HEK293 (cell line): Measurements from ENCODE around the gene MBNL2.

Source experiments
- EGR2 ChIP-seq: fragments of 450-650 bp; formaldehyde crosslinking; IDR thresholded peaks from 2 replicates; pipeline ENCODE4 v1.5.1; 2016; ENCODE audit warnings: low read depth, missing biosample characterization, missing genetic modification characterization
- FEZF1 ChIP-seq: fragments of 450-650 bp; formaldehyde crosslinking; IDR thresholded peaks from 2 replicates; pipeline ENCODE4 v1.5.1; 2016; ENCODE audit warnings: missing biosample characterization, missing genetic modification characterization
- GLI2 ChIP-seq: fragments of 450-650 bp; formaldehyde crosslinking; IDR thresholded peaks from 2 replicates; pipeline ENCODE4; 2017; ENCODE audit warnings: missing biosample characterization, missing genetic modification characterization, low read depth, borderline replicate concordance
- KLF7 ChIP-seq: fragments of 450-650 bp; formaldehyde crosslinking; IDR thresholded peaks from 2 replicates; pipeline ENCODE4 v1.5.1; 2016; ENCODE audit warnings: missing biosample characterization, missing genetic modification characterization, borderline replicate concordance
- SCRT2 ChIP-seq: fragments of 450-650 bp; formaldehyde crosslinking; IDR thresholded peaks from 2 replicates; pipeline ENCODE4 v1.5.1; 2016; ENCODE audit warnings: missing biosample characterization, missing genetic modification characterization
- YY1 ChIP-seq: fragments of 450-650 bp; formaldehyde crosslinking; IDR thresholded peaks from 2 replicates; pipeline ENCODE4 v1.5.1; 2018; ENCODE audit warnings: missing biosample characterization, missing genetic modification characterization
- ZBTB10 ChIP-seq: fragments of 450-650 bp; formaldehyde crosslinking; IDR thresholded peaks from 2 replicates; pipeline ENCODE4 v1.5.1; 2016; ENCODE audit warnings: missing biosample characterization, missing genetic modification characterization
- ZBTB20 ChIP-seq: fragments of 450-650 bp; formaldehyde crosslinking; IDR thresholded peaks from 2 replicates; pipeline ENCODE4 v1.5.1; 2016; ENCODE audit warnings: missing biosample characterization, missing genetic modification characterization
- ZBTB21 ChIP-seq: fragments of 450-650 bp; formaldehyde crosslinking; IDR thresholded peaks from 2 replicates; pipeline ENCODE4 v1.5.1; 2017; ENCODE audit warnings: missing biosample characterization, missing genetic modification characterization
- ZBTB7A ChIP-seq: fragments of 450-650 bp; formaldehyde crosslinking; IDR thresholded peaks from 2 replicates; pipeline ENCODE4 v1.5.1; 2016; ENCODE audit warnings: low read depth, missing biosample characterization, missing genetic modification characterization
- ZBTB8A ChIP-seq: fragments of 450-650 bp; formaldehyde crosslinking; IDR thresholded peaks from 2 replicates; pipeline ENCODE4 v1.5.1; 2016; ENCODE audit warnings: missing biosample characterization, missing genetic modification characterization
- ZEB2 ChIP-seq: fragments of 450-650 bp; formaldehyde crosslinking; IDR thresholded peaks from 2 replicates; pipeline ENCODE4 v1.5.1; 2016; ENCODE audit warnings: missing biosample characterization, missing genetic modification characterization
- ZFP37 ChIP-seq: fragments of 450-650 bp; formaldehyde crosslinking; IDR thresholded peaks from 2 replicates; pipeline ENCODE4 v1.5.1; 2016; ENCODE audit warnings: missing biosample characterization, missing genetic modification characterization
- ZNF19 ChIP-seq: fragments of 450-650 bp; formaldehyde crosslinking; IDR thresholded peaks from 2 replicates; pipeline ENCODE4; 2016; ENCODE audit warnings: missing biosample characterization, missing genetic modification characterization, low read depth
- ZNF211 ChIP-seq: fragments of 450-650 bp; formaldehyde crosslinking; IDR thresholded peaks from 2 replicates; pipeline ENCODE4 v1.5.1; 2016; ENCODE audit warnings: low read depth, missing biosample characterization, missing genetic modification characterization
- ZNF23 ChIP-seq: fragments of 450-650 bp; formaldehyde crosslinking; IDR thresholded peaks from 2 replicates; pipeline ENCODE4 v1.5.1; 2016; ENCODE audit warnings: missing biosample characterization, missing genetic modification characterization, borderline replicate concordance
- ZNF239 ChIP-seq: fragments of 450-650 bp; formaldehyde crosslinking; IDR thresholded peaks from 2 replicates; pipeline ENCODE4 v1.5.1; 2016; ENCODE audit warnings: missing biosample characterization, missing genetic modification characterization
- ZNF280C ChIP-seq: fragments of 450-650 bp; formaldehyde crosslinking; IDR thresholded peaks from 2 replicates; pipeline ENCODE4 v1.5.1; 2016; ENCODE audit warnings: missing biosample characterization, missing genetic modification characterization
- ZNF394 ChIP-seq: fragments of 450-650 bp; formaldehyde crosslinking; IDR thresholded peaks from 2 replicates; pipeline ENCODE4 v1.5.1; 2016; ENCODE audit warnings: missing biosample characterization, missing genetic modification characterization, mild to moderate bottlenecking, moderate library complexity, borderline replicate concordance
- ZNF530 ChIP-seq: fragments of 450-650 bp; formaldehyde crosslinking; IDR thresholded peaks from 2 replicates; pipeline ENCODE4 v1.5.1; 2016; ENCODE audit warnings: low read depth, missing biosample characterization, missing genetic modification characterization
- ZNF621 ChIP-seq: fragments of 450-650 bp; formaldehyde crosslinking; IDR thresholded peaks from 2 replicates; pipeline ENCODE4 v1.5.1; 2017; ENCODE audit warnings: missing biosample characterization, missing genetic modification characterization
- ZNF629 ChIP-seq: fragments of 450-650 bp; formaldehyde crosslinking; IDR thresholded peaks from 2 replicates; pipeline ENCODE4 v1.5.1; 2017; ENCODE audit warnings: missing biosample characterization, missing genetic modification characterization
- ZNF837 ChIP-seq: fragments of 450-650 bp; formaldehyde crosslinking; IDR thresholded peaks from 2 replicates; pipeline ENCODE4 v1.5.1; 2016; ENCODE audit warnings: missing biosample characterization, missing genetic modification characterization
- ZNF843 ChIP-seq: fragments of 450-650 bp; formaldehyde crosslinking; IDR thresholded peaks from 2 replicates; pipeline ENCODE4 v1.5.1; 2016; ENCODE audit warnings: missing biosample characterization, missing genetic modification characterization
- TF ChIP-seq, protein P1 (sequence below): fragments of 450-650 bp; formaldehyde crosslinking; IDR thresholded peaks from 2 replicates; pipeline ENCODE4 v1.5.1; 2017; ENCODE audit warnings: missing biosample characterization, missing genetic modification characterization
- TF ChIP-seq, protein P2 (sequence below): fragments of 450-650 bp; formaldehyde crosslinking; IDR thresholded peaks from 2 replicates; pipeline ENCODE4 v1.5.1; 2016; ENCODE audit warnings: missing biosample characterization, missing genetic modification characterization, borderline replicate concordance
- TF ChIP-seq, protein P3 (sequence below): fragments of 450-650 bp; formaldehyde crosslinking; conservative IDR thresholded peaks from 2 replicates; pipeline ENCODE4 v1.5.1; 2016; ENCODE audit warnings: low read depth, missing biosample characterization, missing genetic modification characterization

Gene MBNL2

DNA sequence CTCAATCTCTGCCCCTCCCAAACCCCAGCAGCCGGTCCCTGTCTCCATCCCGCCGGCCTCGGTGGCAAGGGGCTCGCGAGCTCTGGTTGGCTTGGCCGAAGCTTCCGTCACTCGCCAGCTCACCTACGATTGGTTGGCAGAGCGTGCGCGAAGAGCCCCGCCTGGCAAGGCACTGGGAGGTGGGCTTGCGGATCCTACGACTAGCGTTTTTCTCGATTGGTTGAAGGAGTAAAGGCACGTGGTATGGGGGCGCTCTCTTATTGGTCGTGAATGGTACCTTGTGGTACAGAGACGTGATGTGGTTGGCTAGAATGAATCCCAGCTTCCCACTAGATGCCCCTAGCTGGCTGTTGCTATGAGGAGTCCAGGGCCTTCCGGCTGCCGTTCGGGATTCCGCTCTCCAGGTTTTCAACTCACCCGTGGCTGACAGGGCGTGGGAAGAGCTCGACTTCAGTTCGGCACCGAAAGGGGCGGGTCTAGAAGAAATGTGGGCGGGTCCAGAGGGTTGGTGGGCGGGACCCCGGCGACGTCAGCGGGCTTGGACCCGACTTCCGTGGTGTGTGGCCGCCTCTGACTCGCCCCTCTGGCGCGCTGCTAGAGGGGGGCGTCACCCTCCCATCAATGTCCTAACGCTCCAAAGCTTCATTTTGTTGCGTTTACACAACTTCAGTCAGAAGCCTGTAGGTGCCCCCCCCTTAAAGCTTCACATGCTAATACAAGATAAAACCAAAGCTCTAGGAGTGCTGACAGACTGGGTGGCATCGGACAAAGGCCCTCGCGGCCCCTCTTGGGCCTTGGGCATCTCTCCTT, 211.0 kb downstream of the MBNL2 start (continued):
- peak; percentile 48; the same call in 1 of the 2 replicates for TF ChIP-seq ZBTB21
- TF ChIP-seq, protein P1, sequence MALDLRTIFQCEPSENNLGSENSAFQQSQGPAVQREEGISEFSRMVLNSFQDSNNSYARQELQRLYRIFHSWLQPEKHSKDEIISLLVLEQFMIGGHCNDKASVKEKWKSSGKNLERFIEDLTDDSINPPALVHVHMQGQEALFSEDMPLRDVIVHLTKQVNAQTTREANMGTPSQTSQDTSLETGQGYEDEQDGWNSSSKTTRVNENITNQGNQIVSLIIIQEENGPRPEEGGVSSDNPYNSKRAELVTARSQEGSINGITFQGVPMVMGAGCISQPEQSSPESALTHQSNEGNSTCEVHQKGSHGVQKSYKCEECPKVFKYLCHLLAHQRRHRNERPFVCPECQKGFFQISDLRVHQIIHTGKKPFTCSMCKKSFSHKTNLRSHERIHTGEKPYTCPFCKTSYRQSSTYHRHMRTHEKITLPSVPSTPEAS (tag by site-specific recombination) = 0 out of 2 replicates have a peak, but pooled peaks have one; percentile 8
- TF ChIP-seq ZNF837 = no peak
- no peak for TF ChIP-seq ZBTB7A (tag by site-specific recombination)
- no peak for TF ChIP-seq KLF7
- TF ChIP-seq ZNF280C (tag by site-specific recombination) = no peak
- TF ChIP-seq ZNF530 (tag by site-specific recombination) = no peak
- TF ChIP-seq, protein P2, sequence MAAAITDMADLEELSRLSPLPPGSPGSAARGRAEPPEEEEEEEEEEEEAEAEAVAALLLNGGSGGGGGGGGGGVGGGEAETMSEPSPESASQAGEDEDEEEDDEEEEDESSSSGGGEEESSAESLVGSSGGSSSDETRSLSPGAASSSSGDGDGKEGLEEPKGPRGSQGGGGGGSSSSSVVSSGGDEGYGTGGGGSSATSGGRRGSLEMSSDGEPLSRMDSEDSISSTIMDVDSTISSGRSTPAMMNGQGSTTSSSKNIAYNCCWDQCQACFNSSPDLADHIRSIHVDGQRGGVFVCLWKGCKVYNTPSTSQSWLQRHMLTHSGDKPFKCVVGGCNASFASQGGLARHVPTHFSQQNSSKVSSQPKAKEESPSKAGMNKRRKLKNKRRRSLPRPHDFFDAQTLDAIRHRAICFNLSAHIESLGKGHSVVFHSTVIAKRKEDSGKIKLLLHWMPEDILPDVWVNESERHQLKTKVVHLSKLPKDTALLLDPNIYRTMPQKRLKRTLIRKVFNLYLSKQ (tag by site-specific recombination) = no peak
- TF ChIP-seq YY1 (tag by site-specific recombination) = peak; percentile 24; the same call in 1 of the 2 replicates
- TF ChIP-seq ZNF843 (tag by site-specific recombination) = no peak
- TF ChIP-seq ZNF629 (tag by site-specific recombination) = peak; percentile 66
- TF ChIP-seq ZNF19 (tag by site-specific recombination) = no peak
- no peak for TF ChIP-seq FEZF1 (tag by site-specific recombination)
- TF ChIP-seq ZBTB10 (tag by site-specific recombination) = no peak
- TF ChIP-seq ZFP37 (tag by site-specific recombination) = no peak
- peak; percentile 83 for TF ChIP-seq EGR2
- TF ChIP-seq ZNF394 (tag by site-specific recombination) = peak; percentile 42; the same call in 1 of the 2 replicates
- TF ChIP-seq ZBTB20 = no peak
- TF ChIP-seq, protein P3, sequence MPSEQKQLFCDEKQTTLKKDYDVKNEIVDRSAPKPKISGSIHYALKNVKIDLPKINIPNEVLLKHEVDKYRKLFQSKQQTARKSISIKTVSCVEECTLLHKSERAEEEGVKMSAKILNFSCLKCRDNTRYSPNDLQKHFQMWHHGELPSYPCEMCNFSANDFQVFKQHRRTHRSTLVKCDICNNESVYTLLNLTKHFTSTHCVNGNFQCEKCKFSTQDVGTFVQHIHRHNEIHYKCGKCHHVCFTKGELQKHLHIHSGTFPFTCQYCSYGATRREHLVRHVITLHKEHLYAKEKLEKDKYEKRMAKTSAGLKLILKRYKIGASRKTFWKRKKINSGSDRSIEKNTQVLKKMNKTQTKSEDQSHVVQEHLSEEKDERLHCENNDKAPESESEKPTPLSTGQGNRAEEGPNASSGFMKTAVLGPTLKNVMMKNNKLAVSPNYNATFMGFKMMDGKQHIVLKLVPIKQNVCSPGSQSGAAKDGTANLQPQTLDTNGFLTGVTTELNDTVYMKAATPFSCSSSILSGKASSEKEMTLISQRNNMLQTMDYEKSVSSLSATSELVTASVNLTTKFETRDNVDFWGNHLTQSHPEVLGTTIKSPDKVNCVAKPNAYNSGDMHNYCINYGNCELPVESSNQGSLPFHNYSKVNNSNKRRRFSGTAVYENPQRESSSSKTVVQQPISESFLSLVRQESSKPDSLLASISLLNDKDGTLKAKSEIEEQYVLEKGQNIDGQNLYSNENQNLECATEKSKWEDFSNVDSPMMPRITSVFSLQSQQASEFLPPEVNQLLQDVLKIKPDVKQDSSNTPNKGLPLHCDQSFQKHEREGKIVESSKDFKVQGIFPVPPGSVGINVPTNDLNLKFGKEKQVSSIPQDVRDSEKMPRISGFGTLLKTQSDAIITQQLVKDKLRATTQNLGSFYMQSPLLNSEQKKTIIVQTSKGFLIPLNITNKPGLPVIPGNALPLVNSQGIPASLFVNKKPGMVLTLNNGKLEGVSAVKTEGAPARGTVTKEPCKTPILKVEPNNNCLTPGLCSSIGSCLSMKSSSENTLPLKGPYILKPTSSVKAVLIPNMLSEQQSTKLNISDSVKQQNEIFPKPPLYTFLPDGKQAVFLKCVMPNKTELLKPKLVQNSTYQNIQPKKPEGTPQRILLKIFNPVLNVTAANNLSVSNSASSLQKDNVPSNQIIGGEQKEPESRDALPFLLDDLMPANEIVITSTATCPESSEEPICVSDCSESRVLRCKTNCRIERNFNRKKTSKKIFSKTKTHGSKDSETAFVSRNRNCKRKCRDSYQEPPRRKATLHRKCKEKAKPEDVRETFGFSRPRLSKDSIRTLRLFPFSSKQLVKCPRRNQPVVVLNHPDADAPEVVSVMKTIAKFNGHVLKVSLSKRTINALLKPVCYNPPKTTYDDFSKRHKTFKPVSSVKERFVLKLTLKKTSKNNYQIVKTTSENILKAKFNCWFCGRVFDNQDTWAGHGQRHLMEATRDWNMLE (tag by site-specific recombination) = peak; percentile 51; the same call in 1 of the 2 replicates
- no peak for TF ChIP-seq ZNF211 (tag by site-specific recombination)
- TF ChIP-seq ZNF23 (tag by site-specific recombination) = no peak
- TF ChIP-seq GLI2 (tag by site-specific recombination) = no peak
- TF ChIP-seq SCRT2 (tag by site-specific recombination) = peak; percentile 89
- TF ChIP-seq ZNF621 = no peak
- TF ChIP-seq ZEB2 (tag by site-specific recombination) = peak; percentile 92
- 0 out of 2 replicates have a peak, but pooled peaks have one; percentile 60 for TF ChIP-seq ZBTB8A (tag by site-specific recombination)
- TF ChIP-seq ZNF239 = no peak
